Colonic mucosa (tissue), 4 donors: ENCODE data around the gene HTRA2. TPM values are rescaled to one million over a fixed set of nuclear protein-coding genes. Genes with fewer than 3 reads are reported as not detected.

ENCODE experiments used
- DNase-seq: peaks from one replicate; pipeline ENCODE4 v3.0.0-alpha.2; 2020
- H3K27ac ChIP-seq: fragments of 200-600 bp; one replicate; pipeline ENCODE4 v1.8.0; 2021
- H3K27me3 ChIP-seq: fragments of 200-600 bp; one replicate; pipeline ENCODE4 v1.8.0; 2021
- H3K36me3 ChIP-seq: fragments of 200-600 bp; one replicate; pipeline ENCODE4 v1.8.0; 2021
- H3K4me1 ChIP-seq: fragments of 200-600 bp; one replicate; pipeline ENCODE4 v1.8.0; 2021; ENCODE audit warnings: mild to moderate bottlenecking
- H3K4me3 ChIP-seq: fragments of 200-600 bp; one replicate; pipeline ENCODE4 v1.8.0; 2021
- H3K9ac ChIP-seq, 2 donors: one replicate each; pipeline ENCODE4 v1.7.0; 2013; ENCODE audit warnings: control low read depth in 2 of 2, low read depth in 2 of 2, low read length in 2 of 2
- H3K9me3 ChIP-seq: fragments of 200-600 bp; one replicate; pipeline ENCODE4 v1.8.0; 2021
- CTCF ChIP-seq: fragments of 200-600 bp; IDR thresholded peaks from one replicate; pipeline ENCODE4 v1.8.0; 2022; ENCODE audit warnings: antibody characterized with exemption, mild to moderate bottlenecking
- intact Hi-C: fragments of 100-400 bp; cut with DNase I; formaldehyde crosslinking; loops from one replicate; pipeline ENCODE4 v1.14.1; 2022
- total RNA-seq, 2 donors: library from RNA; stranded (reverse); fragmentation: NEBNext Ultra II Directional in 1 of 2; extraction: Animal tissue kit (Norgen Biotek cat#: 25700) in 1 of 2; gene quantifications; one replicate each; pipeline ENCODE4 v1.2.1, GENCODE V29; 2021
- donor health status: healthy.
- donor health status: DM: no; HTN: no; CAD: no.
- donor health status: DM: no; HTN: no; CAD: no.

Gene HTRA2
- total RNA-seq, 2 donors from 2014 or later = 26.3 to 41.5 TPM

DNA sequence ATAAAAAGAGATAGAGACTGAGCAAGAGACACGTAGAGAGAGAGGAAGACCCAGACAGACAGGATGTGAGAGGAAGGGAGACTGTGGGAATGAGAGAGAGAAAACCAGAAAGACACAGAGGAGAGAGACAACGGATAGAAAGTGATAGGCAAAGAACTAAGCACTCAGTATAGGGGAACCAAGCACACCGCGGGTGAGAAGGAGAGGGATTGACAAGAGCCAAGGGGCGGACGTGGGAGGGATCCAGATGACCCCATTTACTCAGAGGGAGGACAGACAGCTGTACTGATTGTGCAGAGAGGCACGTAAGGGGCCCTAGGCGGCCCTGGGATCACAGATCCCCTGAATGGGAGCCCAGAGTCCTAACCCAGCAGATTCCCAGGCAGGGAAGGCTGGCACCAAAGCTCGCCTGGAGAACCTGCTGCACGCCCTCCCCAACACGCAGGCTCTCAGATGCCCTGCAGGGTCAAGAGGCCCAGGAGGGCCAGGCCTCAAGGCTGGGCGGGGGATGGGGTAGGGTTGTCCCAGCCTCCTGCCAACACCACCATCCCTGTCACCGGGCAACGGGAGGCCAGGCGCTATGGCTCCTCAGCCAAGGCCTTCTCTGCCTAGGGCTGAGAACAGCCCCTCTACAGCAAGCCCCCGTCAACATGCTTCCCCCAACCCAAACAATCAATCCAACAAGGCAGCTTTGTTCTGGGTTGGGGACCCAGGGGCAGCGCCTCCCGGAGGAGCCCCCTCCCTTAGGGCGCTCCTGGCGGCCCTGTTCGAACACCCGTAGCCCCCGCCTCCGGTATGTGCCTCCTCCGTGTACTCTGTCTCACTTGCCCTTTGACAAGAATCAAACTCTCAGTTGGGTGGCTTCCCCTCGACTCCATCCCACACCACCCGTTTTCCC lies 23.4 kb downstream of the HTRA2 start:
- intact Hi-C loops = no loop called here
- TF ChIP-seq CTCF = no peak
- DNase-seq = no peak
- Histone ChIP-seq H3K27ac (peak overlapping the region; percentile 62), H3K4me1 (no peaks in the 10 kb centered on the region), H3K9me3 (no peaks in the 10 kb centered on the region), H3K9ac (peak overlapping the region; percentile 52 to 96), H3K4me3 (peak overlapping the region; percentile 76), H3K36me3 (no peaks in the 10 kb centered on the region), H3K27me3 (no peaks in the 10 kb centered on the region)

GRCh38 chr2:74553892-74554819 lies 24.4 kb downstream of the HTRA2 start, which contains the start of the genes DOK1 and LOXL3:
DOK1 (plus strand) TSS chr2:74554720; CDS start chr2:74554755, 35 bp downstream.
LOXL3 (minus strand) TSS chr2:74553942; CDS start chr2:74552634, 1,308 bp downstream.
- intact Hi-C loops = no loop called here
- Histone ChIP-seq H3K4me3 (peak within 1 kb of the TSS; percentile 76), H3K27me3 (no peaks in the 10 kb centered on the region), H3K9ac (peak within 1 kb of the TSS; percentile 84 to 96), H3K9me3 (no peaks in the 10 kb centered on the region), H3K36me3 (no peaks in the 10 kb centered on the region), H3K4me1 (no peaks in the 10 kb centered on the region), H3K27ac (peak within 1 kb of the TSS; percentile 62)
- DNase-seq = peak; percentile 93
- TF ChIP-seq CTCF = no peak

DNA sequence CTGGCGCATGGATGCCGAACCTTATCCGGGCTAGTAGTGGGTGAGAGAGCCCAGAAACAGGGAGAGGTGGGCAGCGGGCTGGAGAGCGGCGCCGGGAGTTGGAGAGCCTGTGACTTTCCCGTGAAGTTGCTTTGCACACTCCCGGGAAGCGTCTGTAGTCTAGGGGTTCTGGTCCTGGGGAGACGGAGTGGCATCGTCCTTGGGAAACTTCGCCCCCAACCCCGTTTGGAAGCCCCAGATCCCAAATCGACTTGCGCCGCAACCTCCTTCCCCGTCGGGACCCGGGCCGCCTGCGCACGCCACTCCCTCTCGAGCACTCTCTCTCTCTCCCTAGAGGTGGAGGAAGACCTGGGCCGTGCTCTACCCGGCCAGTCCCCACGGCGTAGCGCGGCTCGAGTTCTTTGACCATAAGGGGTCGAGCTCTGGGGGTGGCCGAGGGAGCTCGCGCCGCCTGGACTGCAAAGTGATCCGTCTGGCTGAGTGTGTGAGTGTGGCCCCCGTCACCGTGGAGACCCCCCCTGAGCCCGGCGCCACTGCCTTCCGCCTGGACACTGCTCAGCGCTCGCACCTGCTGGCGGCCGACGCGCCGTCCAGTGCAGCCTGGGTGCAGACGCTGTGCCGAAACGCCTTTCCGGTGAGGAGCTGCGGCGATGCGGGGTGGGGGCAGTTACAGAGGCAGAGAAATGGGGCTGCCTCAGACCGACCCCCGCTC lies 25.2 kb downstream of the HTRA2 start:
- intact Hi-C loops = no loop called here
- Histone ChIP-seq H3K27me3 (no peaks in the 10 kb centered on the region), H3K9ac (peak overlapping the region; percentile 84 to 96), H3K4me1 (no peaks in the 10 kb centered on the region), H3K36me3 (no peaks in the 10 kb centered on the region), H3K27ac (peak overlapping the region; percentile 62), H3K4me3 (peak overlapping the region; percentile 76), H3K9me3 (no peaks in the 10 kb centered on the region)
- DNase-seq = peak; percentile 74
- TF ChIP-seq CTCF = no peak

- Histone ChIP-seq H3K36me3 (no peaks in the 10 kb centered on the region), H3K9me3 (no peaks in the 10 kb centered on the region), H3K4me1 (no peaks in the 10 kb centered on the region), H3K9ac (peak overlapping the region; percentile 6 to 96), H3K27me3 (no peaks in the 10 kb centered on the region), H3K4me3 (peak overlapping the region; percentile 76), H3K27ac (no peak overlapping the region)
- DNase-seq = no peak
- no peak for TF ChIP-seq CTCF
- intact Hi-C loops = no loop called here
Observed at GRCh38 chr2:74555610-74556103, 25.9 kb downstream of the HTRA2 start.
